Measurements from ENCODE around the gene MED7. TPM values are rescaled to one million over a fixed set of nuclear protein-coding genes. Genes with fewer than 3 reads are reported as not detected.

The MED7 gene
- total RNA-seq, 1 experiment from 2014 or later = 14.7 TPM

DNA sequence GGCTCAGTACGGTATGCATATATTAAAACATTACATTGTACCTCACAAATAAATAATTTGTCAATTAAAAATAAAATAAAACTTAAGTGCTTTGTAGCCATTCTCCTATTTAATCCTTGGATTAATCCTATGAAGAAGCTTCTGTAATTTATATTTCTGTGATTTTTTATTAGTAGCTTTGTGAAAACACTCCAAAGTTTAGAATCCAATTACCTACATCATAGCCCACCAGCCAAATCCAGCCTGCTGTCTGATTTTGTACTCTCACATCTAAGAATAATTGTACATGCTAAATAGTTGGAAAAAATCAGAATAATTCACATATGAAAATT lies 10.4 kb downstream of the MED7 start:
- Mint-ChIP-seq H3K36me3 (ENCODE audit: insufficient read depth, unreplicated experiment) (peaks cover 12% of the 10 kb centered on the region), H3K4me1 (ENCODE audit: insufficient read depth, unreplicated experiment) (no peaks in the 10 kb centered on the region), H3K27me3 (ENCODE audit: insufficient read depth, unreplicated experiment) (no peaks in the 10 kb centered on the region), H3K4me3 (ENCODE audit: unreplicated experiment) (no peak overlapping the region), H3K9me3 (ENCODE audit: unreplicated experiment) (no peaks in the 10 kb centered on the region), H3K27ac (ENCODE audit: low read depth, unreplicated experiment) (no peak overlapping the region)
- no peak for DNase-seq (ENCODE audit: unreplicated experiment)
- CTCF ChIA-PET = interaction anchor here (0.5 to 4.6 kb wide), 32 partner anchors 10 to 1993 kb away, joined by 3 to 23 read pairs (median 4); partner anchors contain the start of gene MED7
- TF ChIP-seq, protein P1, sequence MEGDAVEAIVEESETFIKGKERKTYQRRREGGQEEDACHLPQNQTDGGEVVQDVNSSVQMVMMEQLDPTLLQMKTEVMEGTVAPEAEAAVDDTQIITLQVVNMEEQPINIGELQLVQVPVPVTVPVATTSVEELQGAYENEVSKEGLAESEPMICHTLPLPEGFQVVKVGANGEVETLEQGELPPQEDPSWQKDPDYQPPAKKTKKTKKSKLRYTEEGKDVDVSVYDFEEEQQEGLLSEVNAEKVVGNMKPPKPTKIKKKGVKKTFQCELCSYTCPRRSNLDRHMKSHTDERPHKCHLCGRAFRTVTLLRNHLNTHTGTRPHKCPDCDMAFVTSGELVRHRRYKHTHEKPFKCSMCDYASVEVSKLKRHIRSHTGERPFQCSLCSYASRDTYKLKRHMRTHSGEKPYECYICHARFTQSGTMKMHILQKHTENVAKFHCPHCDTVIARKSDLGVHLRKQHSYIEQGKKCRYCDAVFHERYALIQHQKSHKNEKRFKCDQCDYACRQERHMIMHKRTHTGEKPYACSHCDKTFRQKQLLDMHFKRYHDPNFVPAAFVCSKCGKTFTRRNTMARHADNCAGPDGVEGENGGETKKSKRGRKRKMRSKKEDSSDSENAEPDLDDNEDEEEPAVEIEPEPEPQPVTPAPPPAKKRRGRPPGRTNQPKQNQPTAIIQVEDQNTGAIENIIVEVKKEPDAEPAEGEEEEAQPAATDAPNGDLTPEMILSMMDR (IDR thresholded peaks at IDR 0.05; ENCODE audit: unreplicated experiment) = no peak
- BruUV-seq (replicated peaks) = no TSS peak
- intact Hi-C loops (cut with micrococcal nuclease) = loop anchor here (1.0 to 10.0 kb wide), 5 partner anchors 295 to 1515 kb away; no protein-coding TSS in a partner anchor
- POLR2A ChIA-PET = interaction anchor here (0.7 to 1.5 kb wide), 4 partner anchors 10 to 305 kb away, joined by 3 to 19 read pairs (median 3); partner anchors contain the start of gene MED7

DNA sequence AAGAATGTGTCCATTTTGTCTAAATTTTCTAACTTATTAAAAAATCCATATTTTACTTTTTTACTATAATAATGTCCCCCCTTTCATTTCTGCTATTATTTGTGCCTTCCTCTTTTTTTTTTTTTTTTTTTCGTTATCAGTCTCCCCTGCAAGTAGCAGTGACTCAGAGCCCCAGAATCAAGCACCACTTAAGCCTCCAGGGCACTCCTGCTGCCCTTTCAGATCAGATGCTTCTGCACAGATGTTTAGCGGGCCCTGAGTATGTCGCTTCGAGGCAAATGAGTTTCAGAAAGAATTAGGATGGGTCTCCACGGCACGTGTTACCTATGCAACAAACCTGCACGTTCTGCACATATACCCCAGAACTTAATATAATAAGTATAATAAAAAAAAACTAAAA lies 11.7 kb downstream of the MED7 start:
- no peak for DNase-seq (ENCODE audit: unreplicated experiment)
- Mint-ChIP-seq H3K27me3 (ENCODE audit: insufficient read depth, unreplicated experiment) (no peaks in the 10 kb centered on the region), H3K36me3 (ENCODE audit: insufficient read depth, unreplicated experiment) (peaks cover 3% of the 10 kb centered on the region), H3K27ac (ENCODE audit: low read depth, unreplicated experiment) (no peak overlapping the region), H3K4me1 (ENCODE audit: insufficient read depth, unreplicated experiment) (no peaks in the 10 kb centered on the region), H3K4me3 (ENCODE audit: unreplicated experiment) (no peak overlapping the region), H3K9me3 (ENCODE audit: unreplicated experiment) (no peaks in the 10 kb centered on the region)
- ChIA-PET POLR2A (interaction anchor here (1.8 kb wide), 1 partner anchor 12 kb away, joined by 8 read pairs; the partner anchor contains the start of gene MED7), CTCF (interaction anchor here (0.6 to 4.6 kb wide), 15 partner anchors 10 to 1992 kb away, joined by 3 to 23 read pairs (median 4); partner anchors contain the start of gene MED7)
- TF ChIP-seq, protein P1 (IDR thresholded peaks at IDR 0.05; ENCODE audit: unreplicated experiment) = no peak
- intact Hi-C loops (cut with micrococcal nuclease) = loop anchor here (10.0 kb wide), 1 partner anchor 736 kb away; no protein-coding TSS in a partner anchor
- BruUV-seq (replicated peaks) = no TSS peak

DNA sequence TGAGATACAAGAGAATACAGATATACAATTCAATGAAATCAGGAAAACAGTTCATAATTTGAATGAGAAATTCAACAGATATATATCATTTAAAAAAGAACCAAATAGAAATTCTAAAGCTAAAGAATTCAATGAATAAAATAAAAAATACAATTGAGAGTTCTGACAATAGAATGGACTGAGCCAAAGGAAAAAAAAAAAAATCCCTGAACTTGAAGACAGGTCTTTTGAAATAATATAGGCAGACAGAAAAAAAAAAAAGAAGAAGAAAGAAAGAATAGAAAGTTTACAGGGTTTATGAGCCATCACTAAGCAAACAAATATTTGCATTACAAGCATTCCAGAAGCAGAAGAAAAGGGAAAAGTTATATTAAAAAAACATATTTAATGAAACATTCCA lies 21.0 kb downstream of the MED7 start:
- no peaks in the 10 kb centered on the region for H3K36me3 Mint-ChIP-seq (ENCODE audit: insufficient read depth, unreplicated experiment)
- H3K4me1 Mint-ChIP-seq (ENCODE audit: insufficient read depth, unreplicated experiment) = no peaks in the 10 kb centered on the region
- no peaks in the 10 kb centered on the region for H3K27me3 Mint-ChIP-seq (ENCODE audit: insufficient read depth, unreplicated experiment)
- no peak for DNase-seq (ENCODE audit: unreplicated experiment)
- no peak overlapping the region for H3K4me3 Mint-ChIP-seq (ENCODE audit: unreplicated experiment)
- H3K27ac Mint-ChIP-seq (ENCODE audit: low read depth, unreplicated experiment) = no peak overlapping the region
- H3K9me3 Mint-ChIP-seq (ENCODE audit: unreplicated experiment) = peaks cover 5% of the 10 kb centered on the region
- BruUV-seq (replicated peaks) = no TSS peak
- ChIA-PET CTCF (interaction anchor here (0.6 to 4.1 kb wide), 3 partner anchors 8 to 173 kb away, joined by 3 to 23 read pairs (median 3); no protein-coding TSS in a partner anchor), POLR2A (no interaction called here)
- TF ChIP-seq, protein P1 (IDR thresholded peaks at IDR 0.05; ENCODE audit: unreplicated experiment) = no peak
- intact Hi-C loops (cut with micrococcal nuclease) = no loop called here

DNA sequence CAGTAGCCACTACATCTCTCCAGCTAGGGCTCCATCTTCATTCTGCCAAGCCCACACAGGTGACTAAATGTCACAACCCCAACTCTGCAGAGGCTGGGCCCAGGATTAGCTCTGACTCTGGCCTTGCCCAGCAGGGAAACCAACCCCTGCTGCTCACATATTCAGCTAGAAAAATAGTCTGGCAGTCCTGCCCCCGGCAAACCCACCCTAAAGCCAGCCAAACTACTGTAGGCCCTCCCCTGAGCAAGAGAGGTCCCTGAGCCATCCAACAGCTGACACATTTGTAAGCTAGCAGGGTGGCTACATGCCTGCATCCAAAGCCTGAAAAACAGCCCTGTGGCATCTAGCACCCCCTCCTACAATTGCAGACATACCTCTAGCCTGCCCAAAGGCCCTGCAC lies 22.6 kb downstream of the MED7 start:
- Mint-ChIP-seq H3K27ac (ENCODE audit: low read depth, unreplicated experiment) (no peak overlapping the region), H3K4me3 (ENCODE audit: unreplicated experiment) (no peak overlapping the region), H3K9me3 (ENCODE audit: unreplicated experiment) (peaks cover 5% of the 10 kb centered on the region), H3K27me3 (ENCODE audit: insufficient read depth, unreplicated experiment) (no peaks in the 10 kb centered on the region), H3K4me1 (ENCODE audit: insufficient read depth, unreplicated experiment) (no peaks in the 10 kb centered on the region), H3K36me3 (ENCODE audit: insufficient read depth, unreplicated experiment) (no peaks in the 10 kb centered on the region)
- no peak for DNase-seq (ENCODE audit: unreplicated experiment)
- POLR2A ChIA-PET = interaction anchor here (0.6 kb wide), 1 partner anchor 1739 kb away, joined by 4 read pairs; no protein-coding TSS in a partner anchor
- intact Hi-C loops (cut with micrococcal nuclease) = no loop called here
- TF ChIP-seq, protein P1 (IDR thresholded peaks at IDR 0.05; ENCODE audit: unreplicated experiment) = no peak
- CTCF ChIA-PET = interaction anchor here (4.1 kb wide), 1 partner anchor 13 kb away, joined by 23 read pairs; no protein-coding TSS in a partner anchor
- BruUV-seq (replicated peaks) = no TSS peak
